NCI-H460 (cell line): Measurements from ENCODE around the gene GGT1. TPM values are rescaled to one million over a fixed set of nuclear protein-coding genes. Genes with fewer than 3 reads are reported as not detected.
"Not testable (repeated sequence)": the region's sequence is repeated elsewhere in the genome, so short reads cannot be mapped to it uniquely, and the experiment has no call there.

Experiments used
- DNase-seq: peaks from one replicate; pipeline ENCODE4 v3.0.0-alpha.2; 2016; ENCODE audit warnings: low read depth; ENCODE audit errors: extremely low read depth
- total RNA-seq: library from RNA; depleted of rRNA; stranded (reverse); fragments of >200 nt; shearing (Covaris generic); gene quantifications from 2 replicates; pipeline ENCODE4 v1.2.3, GENCODE V29; 2014; rRNA removed

Gene GGT1
- total RNA-seq, 1 experiment from 2014 or later, result 47.2 TPM

DNA sequence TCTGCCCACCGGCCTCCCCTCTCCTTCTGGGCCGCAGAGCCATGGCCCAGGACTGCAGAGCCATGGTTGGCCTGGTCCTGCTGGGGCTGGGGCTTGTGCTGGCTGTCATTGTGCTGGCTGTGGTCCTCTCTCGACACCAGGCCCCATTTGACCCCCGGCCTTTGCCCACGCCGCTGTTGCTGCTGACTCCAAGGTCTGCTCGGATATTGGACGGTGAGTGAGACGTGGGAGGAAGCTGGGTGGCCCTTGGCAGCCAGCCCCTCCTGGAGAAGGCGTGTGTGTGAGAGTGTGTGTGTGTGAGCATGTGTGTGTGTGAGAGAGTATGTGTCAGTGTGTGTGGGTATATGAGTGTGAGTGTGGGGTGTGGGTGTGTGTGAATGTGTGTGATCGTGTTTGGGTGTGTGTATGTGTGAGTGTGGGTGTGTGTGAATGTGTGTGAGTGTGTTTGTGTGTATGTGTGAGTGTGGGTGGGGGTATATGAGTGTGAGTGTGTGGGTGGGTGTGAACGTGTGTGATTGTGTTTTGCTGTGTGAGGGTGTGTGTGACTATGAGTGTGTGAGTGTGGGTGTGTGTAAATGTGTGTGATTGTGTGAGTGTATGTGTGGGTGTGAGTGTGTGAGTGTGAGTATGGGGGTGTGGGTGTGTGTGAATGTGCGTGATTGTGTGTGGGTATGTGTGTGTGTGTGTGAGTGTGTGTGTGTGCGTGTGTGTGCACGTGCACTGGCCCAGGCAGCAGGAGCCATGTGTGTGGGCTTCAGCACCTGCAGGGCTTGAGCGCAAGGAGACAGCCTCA lies 30.4 kb downstream of the GGT1 start:
- DNase-seq, result not testable (repeated sequence)

DNA sequence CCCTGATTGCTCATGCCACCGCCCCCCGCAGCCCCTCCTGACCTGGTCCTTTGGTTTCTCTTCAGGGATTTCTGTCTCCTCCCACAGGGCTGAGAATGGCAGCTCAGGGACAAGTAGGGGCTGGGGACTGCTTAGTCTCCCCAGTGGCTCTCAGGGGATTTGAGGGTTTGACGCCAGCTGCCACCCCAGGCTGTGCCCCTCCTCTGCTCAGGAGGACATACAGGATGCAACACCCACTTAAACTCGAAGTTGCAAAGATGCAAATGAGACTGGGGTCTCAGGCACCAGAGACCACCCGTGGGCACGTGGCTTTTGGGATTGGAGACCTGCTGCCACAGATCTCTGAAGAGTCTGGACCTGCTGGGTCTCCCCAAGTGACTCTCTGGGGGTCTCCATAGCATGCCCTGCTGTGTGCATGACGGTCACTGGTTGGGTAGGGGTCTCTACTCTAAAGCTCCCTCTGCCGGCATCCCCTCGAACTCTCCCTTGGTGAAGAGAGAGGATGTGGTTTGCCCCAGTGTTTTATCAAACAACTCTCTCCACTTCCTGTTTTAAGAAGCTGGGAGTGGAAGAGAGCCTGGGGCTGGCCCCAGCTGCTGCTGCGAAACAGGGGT lies 31.9 kb downstream of the GGT1 start:
- DNase-seq, result not testable (repeated sequence)

DNA sequence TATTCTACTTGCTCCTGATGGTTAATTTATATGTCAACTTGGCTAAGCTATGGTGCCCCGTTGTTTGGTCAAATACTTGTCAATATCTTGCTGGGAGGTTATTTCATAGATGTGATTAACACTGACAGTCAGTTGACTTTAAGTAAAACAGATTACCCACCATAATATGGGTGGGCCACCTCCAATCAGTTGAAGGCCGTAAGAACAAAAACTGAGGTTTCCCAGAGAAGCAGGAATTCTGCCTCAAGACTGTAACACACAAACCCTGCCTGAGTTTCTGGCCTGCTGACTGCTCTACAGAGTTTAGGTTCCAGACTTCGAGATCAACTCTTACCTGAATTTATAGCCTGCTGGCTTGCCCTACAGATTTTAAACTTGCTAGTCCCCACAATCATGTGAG lies 33.5 kb downstream of the GGT1 start:
- DNase-seq, result not testable (repeated sequence)

DNA sequence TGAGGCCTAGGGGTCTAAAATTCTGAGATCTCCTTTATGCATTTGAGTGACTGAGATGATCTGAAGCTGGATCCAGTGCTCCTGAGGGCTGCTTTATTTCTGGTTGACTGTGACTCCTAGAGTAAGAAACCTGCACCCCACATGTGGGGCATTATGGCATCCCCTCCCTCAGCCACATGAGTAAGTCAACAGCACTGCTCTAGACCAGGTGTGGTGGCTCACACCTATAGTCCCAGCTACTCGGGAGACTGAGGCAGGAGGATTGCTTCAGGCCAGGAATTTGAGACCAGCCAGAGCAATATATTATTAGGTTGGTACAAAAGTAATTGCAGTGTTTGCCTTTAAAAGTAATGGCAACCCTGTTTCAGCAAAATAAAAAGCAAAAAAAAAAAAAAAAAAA lies 39.3 kb downstream of the GGT1 start:
- DNase-seq, result not testable (repeated sequence)

DNA sequence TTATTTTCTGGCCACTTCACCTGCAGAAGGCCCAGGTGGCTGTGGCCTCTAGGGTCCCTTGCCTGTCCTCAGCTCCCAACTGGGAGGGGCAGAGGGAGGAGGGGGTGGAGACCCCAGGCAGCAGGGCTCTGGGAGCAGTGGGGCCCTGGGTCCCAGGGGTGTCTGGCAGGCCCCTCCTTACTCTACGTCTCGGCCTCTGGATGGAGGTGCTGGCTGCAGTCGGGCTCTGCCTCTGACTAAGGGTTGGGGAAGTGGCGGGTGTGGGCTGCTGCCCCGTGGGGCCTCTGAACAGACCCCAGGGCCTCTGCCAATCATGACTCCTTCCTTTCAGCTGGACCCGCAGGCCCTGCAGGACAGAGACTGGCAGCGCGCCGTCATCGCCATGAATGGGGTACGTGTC lies 41.4 kb downstream of the GGT1 start:
- DNase-seq, result not testable (repeated sequence)

DNA sequence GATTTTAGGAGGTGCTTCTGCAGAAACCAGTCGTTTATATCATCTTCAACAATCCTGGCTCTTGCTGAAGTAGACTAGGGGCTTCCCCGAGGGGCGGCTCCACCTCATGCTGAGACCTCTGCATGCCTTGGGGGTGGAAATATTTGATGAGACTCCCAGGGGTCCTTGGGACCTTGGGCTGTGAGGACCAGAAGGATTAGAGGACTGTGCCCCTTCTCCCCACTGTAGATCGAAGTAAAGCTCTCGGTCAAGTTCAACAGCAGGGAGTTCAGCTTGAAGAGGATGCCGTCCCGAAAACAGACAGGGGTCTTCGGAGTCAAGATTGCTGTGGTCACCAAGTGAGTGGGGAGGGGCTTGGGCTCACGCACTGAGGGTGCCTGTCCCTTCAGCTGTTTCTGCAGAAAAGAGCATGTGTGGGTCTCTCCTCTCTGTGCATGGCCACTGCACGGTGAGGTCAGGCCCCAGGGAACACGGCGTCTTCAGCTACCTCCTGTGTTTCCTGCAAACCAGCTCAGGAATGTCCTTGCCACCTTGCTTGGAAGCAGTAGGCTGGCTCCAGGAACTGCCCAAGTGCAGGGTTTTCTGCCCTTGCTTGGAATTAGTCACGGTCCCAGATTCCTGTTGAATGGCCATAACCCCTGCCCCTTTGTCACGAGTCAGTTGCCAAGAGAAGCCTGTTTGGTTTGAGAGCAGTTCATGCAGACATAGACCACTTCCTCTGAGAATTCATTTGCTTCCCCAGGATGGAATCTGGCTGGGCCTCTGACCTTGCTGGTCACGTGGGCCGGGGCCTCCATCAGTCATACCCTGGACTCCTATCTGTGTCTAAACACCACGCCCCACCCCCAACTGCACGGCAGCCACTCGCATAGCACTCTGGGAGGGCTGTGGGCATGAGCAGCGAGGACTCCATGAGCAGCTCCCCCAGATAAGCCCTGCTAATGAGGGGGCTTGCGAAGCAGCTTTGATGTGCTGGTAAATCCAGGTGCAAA lies 42.7 kb downstream of the GGT1 start:
- DNase-seq, result not testable (repeated sequence)

DNA sequence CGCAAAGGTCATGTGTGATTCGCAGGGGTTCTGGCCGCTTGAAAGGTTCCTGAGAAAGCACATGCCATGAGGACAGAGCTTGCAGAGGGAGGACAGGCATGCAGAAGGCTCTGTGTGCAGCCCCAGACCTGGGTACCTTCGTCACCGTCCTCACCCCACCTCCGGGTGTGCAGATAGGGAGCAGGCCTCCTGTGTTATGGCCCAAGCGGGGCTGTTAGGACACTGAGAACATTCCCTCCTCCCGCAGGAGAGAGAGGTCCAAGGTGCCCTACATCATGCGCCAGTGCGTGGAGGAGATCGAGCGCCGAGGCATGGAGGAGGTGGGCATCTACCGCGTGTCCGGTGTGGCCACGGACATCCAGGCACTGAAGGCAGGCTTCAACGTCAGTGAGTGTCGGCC lies 43.8 kb downstream of the GGT1 start:
- DNase-seq, result not testable (repeated sequence)

DNA sequence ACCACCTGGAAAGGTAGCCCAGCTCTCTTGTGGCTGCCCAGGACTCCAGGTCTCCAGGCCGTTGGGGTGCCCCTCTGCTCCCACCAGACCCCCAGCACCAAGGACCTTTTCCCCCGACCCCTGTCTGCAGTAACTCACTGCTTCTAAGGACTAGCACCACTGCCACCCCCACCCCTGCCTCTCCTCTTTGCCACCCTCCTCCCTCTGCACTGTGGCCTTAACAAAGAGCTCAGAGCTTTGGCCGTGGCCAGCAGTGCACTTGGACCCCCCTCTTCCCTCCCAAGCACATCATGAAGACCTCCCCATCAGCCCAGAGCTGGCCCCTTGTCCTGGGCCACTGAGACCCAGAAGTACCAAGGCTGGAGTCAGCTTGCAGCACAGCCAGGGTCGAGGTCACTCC lies 46.4 kb downstream of the GGT1 start:
- not testable (repeated sequence) for DNase-seq

DNA sequence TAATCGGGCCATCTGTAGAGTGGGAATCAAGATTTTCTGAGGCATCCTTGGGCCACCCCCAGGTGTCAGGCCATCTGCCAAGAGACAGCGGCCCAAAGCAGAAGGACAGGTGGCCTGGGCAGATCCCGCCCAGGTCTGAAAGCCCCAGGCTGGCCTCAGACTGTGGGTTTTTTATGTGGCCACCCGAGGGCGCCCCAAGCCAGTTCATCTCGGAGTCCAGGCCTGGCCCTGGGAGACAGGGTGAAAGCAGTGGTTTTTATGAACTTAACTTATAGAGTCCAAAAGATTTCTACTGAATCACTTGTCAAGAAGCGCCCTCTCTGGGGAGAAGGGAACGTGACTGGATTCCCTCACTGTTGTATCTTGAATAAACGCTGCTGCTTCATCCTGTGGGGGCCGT lies 47.9 kb downstream of the GGT1 start:
- DNase-seq, result not testable (repeated sequence)

DNA sequence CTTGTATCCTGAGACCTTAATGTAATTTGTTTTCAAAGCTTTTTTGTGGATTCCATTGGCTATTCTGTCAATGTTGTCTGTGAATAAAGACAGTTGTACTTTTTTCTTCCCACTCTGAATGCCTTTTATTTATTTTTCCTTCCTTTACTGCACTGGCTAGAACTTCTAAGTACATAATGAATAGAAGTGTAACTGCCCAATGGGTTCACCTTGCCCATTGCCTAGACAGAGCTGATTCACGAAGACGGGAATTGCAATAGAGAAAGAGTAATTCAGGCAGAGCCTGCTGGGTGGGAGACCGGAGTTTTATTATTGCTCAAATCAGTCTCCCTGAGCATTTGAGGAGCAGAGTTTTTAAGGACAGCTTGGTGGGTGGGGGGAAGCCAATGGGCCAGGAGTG lies 62.4 kb downstream of the GGT1 start:
- not testable (repeated sequence) for DNase-seq

DNA sequence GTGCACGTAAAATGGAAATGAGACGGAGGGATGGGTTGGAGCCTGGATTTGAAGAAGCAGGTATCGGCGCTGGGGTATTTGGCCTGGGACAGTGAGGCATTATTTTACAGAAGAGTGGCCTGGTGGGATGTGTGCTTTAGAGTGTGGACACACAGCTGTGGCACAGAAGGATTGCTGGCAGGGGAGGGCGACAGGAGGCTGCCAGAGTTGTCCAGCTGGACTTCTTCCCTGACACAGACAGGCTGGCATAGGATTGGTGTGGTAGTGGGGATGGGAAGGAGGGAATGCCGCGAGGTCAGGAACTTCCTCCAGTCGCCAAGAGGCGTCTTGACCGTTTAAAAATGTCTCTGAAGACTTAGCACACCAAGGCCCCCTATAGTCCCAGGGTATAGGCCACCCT lies 64.9 kb downstream of the GGT1 start:
- not testable (repeated sequence) for DNase-seq

DNA sequence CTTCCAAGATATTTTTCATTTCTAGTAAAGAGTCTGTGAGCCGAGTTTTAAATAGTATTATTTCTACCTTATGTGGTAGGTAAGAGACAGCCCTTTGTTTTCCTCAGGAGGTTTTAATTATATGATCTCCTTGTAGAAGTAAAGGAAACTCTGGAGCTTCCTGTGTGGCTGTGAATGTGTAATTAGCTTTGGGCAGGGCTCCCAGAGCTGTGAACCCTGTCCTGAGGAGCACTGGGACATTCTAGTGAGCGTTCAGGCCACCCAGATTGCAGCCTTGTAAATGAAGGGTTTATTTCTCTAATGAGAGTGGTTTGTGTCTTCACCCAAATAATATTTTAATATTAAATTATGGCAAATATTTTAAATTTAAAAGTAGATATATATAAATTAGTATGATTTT lies 69.5 kb downstream of the GGT1 start:
- not testable (repeated sequence) for DNase-seq

Other genes with a start within 250 kb of the GGT1 start
- gene ADORA2A, start 175.6 kb upstream of the GGT1 start, total RNA-seq, result 0.72 and 0.95 TPM in 2 replicates
- gene UPB1, start 107.9 kb upstream of the GGT1 start, total RNA-seq, result 0.02 TPM in 1 of 2 replicates, not detected in the other
- 44.8 and 55.8 TPM in 2 replicates for gene GUCD1, start 48.1 kb upstream of the GGT1 start, total RNA-seq
- gene SNRPD3, start 47.2 kb upstream of the GGT1 start, total RNA-seq, result 82.3 and 92.1 TPM in 2 replicates
- gene LRRC75B, start 10.1 kb upstream of the GGT1 start, total RNA-seq, result 4.3 and 5.5 TPM in 2 replicates
- gene PIWIL3, start 171.5 kb downstream of the GGT1 start, total RNA-seq, result not detected in 2 replicates
- gene SGSM1, start 203.0 kb downstream of the GGT1 start, total RNA-seq, result 0.26 and 1.1 TPM in 2 replicates